ENCODE results near the gene ANP32A.

DNA sequence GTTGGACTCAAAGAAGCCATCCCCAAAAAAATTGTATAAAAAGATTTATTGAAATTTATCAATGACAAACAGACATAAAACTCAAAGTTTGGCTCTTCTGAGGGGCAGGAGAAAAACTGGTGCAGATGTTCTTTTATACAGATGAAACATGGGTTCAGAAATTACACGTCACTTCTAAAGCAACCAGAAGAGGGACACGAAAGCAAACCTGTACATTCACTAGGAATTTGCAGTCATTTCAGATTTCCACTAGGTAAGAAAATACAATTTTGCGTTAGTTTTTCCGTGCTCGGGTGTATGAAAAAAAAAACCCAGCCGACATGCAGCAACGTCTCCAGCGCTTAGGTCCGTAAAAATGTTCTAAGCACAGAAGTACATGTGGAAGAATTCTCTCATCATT, 41.8 kb downstream of the ANP32A start:
- TF ChIP-seq, protein P1, sequence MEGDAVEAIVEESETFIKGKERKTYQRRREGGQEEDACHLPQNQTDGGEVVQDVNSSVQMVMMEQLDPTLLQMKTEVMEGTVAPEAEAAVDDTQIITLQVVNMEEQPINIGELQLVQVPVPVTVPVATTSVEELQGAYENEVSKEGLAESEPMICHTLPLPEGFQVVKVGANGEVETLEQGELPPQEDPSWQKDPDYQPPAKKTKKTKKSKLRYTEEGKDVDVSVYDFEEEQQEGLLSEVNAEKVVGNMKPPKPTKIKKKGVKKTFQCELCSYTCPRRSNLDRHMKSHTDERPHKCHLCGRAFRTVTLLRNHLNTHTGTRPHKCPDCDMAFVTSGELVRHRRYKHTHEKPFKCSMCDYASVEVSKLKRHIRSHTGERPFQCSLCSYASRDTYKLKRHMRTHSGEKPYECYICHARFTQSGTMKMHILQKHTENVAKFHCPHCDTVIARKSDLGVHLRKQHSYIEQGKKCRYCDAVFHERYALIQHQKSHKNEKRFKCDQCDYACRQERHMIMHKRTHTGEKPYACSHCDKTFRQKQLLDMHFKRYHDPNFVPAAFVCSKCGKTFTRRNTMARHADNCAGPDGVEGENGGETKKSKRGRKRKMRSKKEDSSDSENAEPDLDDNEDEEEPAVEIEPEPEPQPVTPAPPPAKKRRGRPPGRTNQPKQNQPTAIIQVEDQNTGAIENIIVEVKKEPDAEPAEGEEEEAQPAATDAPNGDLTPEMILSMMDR (IDR thresholded peaks at IDR 0.05; ENCODE audit: borderline replicate concordance, extremely low read depth, low read length, poor library complexity, severe bottlenecking) = peak; percentile 21
- TF ChIP-seq EZH2 (IDR thresholded peaks at IDR 0.05; ENCODE audit: borderline replicate concordance, low read depth, low read length, severe bottlenecking) = no peak

All from DND-41 (cell line).